IPS-NIHi7 (cell line): ENCODE results near the gene STEAP1B.

ENCODE experiments used
- DNase-seq: peaks from one replicate; pipeline ENCODE4 v3.0.0; 2012; ENCODE audit warnings: mixed read lengths; ENCODE audit errors: extremely low spot score

STEAP1B gene

DNA sequence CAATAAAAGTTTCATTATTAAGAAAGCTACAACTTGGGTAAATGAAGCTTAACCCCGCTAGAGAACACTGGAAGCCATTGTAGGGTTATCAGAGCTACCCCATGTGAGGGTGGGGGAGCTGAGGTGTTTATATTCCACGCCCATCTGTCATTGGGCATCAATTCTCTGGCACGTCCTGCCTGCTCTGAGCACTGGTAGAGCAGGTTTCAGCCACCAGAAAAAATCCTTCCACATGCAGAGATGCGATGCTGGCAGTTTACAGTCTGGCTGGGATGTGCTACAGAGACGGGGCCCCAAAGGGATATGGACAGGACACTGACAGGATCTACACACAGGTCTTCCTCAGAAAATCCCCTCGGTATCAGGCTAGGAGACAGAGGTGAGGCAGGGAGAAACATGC is 127.1 kb downstream of the STEAP1B start:
- DNase-seq = no peak

- no peak for DNase-seq
Observed at GRCh38 chr7:22371878-22372277, 128.1 kb downstream of the STEAP1B start.
